ENCODE data around the gene PHLPP1. TPM values are rescaled to one million over a fixed set of nuclear protein-coding genes. Genes with fewer than 3 reads are reported as not detected.

Gene PHLPP1
- total and polyA plus RNA-seq, 2 of the 13 experiments (the other 11 are each of a cell fraction or from before 2014, with no cell fraction given) = 9.8 to 18.5 TPM

GRCh38 chr18:62773691-62774090 lies 58.4 kb downstream of the PHLPP1 start (continued):
- TF ChIP-seq ELF1 (CRISPR knock-in tag; IDR thresholded peaks at IDR 0.05) (no peak), MEF2D (CRISPR knock-in tag; IDR thresholded peaks at IDR 0.05) (0 out of 2 replicates have a peak, but pooled peaks have one; percentile 9), HOXA9 (CRISPR knock-in tag; IDR thresholded peaks at IDR 0.05; ENCODE audit: borderline replicate concordance) (no peak), FOXO4 (CRISPR knock-in tag; conservative IDR thresholded peaks at IDR 0.05) (0 out of 2 replicates have a peak, but pooled peaks have one; percentile 25), U2AF2 (IDR thresholded peaks at IDR 0.05; ENCODE audit: low read depth, low read length) (no peak), ZNF605 (CRISPR knock-in tag; IDR thresholded peaks at IDR 0.05) (no peak)

- Histone ChIP-seq H3K4me1 (ENCODE audit: insufficient read depth, low read length) (peaks cover 58% of the 10 kb centered on the region), H2AFZ (ENCODE audit: low read length) (no peak overlapping the region), H3K9me3 (ENCODE audit: low read length) (no peaks in the 10 kb centered on the region), H3K9ac (ENCODE audit: insufficient read depth, low read depth, low read length) (no peak overlapping the region), H3K79me2 (ENCODE audit: insufficient read depth, low read length) (peaks cover 96% of the 10 kb centered on the region), H3K4me2 (ENCODE audit: low read depth, low read length) (no peak overlapping the region), H3K27me3 (ENCODE audit: control insufficient read depth in 1 of 2, insufficient read depth in 2 of 2, low read length in 2 of 2) (no peaks in the 10 kb centered on the region), H3K27ac (ENCODE audit: extremely low read length, insufficient read depth, low read length) (no peak overlapping the region), H3K4me3 (replicated peaks in 1 of 3; ENCODE audit: insufficient read depth in 1 of 3, low read depth in 2 of 3, low read length in 3 of 3) (no peak overlapping the region), H3K36me3 (replicated peaks in 1 of 2; ENCODE audit: control insufficient read depth in 1 of 2, insufficient read depth in 2 of 2, low read length in 2 of 2) (no peaks in the 10 kb centered on the region), H4K20me1 (ENCODE audit: insufficient read depth, low read length) (peaks cover 4% of the 10 kb centered on the region)
- in situ Hi-C loops (cut with HindIII; ENCODE audit: extremely low pct_ligation_motif_present, low pct_unique_long_range_greater_than_20kb) (no loop called here), intact Hi-C loops (cut with micrococcal nuclease; ENCODE audit: unreplicated experiment) (no loop called here)
- TF ChIP-seq ZNF337 (CRISPR knock-in tag; IDR thresholded peaks at IDR 0.05; ENCODE audit: borderline replicate concordance, low read depth) (no peak), MIXL1 (CRISPR knock-in tag; IDR thresholded peaks at IDR 0.05) (no peak), ZNF746 (CRISPR knock-in tag; IDR thresholded peaks at IDR 0.05) (no peak), GLI4 (CRISPR knock-in tag; IDR thresholded peaks at IDR 0.05; ENCODE audit: borderline replicate concordance) (no peak), KAT2B (IDR thresholded peaks at IDR 0.05; ENCODE audit: borderline replicate concordance, low read depth, low read length) (no peak), ZNF839 (CRISPR knock-in tag; IDR thresholded peaks at IDR 0.05; ENCODE audit: borderline replicate concordance) (no peak), NFRKB (IDR thresholded peaks at IDR 0.05) (no peak), SIN3B (IDR thresholded peaks at IDR 0.05; ENCODE audit: low read length) (no peak)
- DNase-seq (ENCODE audit: low spot score) (no peak), ATAC-seq (no peak), FAIRE-seq (no peak)
- ChIA-PET CTCF (ENCODE audit: low intra/inter-chr PET ratio, low total read pairs) (no interaction called here), POLR2A (no interaction called here)
- no TSS peak for BruUV-seq (replicated peaks)
- 94% methylated on average over 2 of the region's 2 CpGs for WGBS (ENCODE audit: low lambda C conversion rate)
Measured at GRCh38 chr18:62776024-62776570, 60.8 kb downstream of the PHLPP1 start.
